HEK293 (cell line): Measurements from ENCODE around the gene HINT3.

Source experiments
- KLF7 ChIP-seq: fragments of 450-650 bp; formaldehyde crosslinking; IDR thresholded peaks from 2 replicates; pipeline ENCODE4 v1.5.1; 2016; ENCODE audit warnings: missing biosample characterization, missing genetic modification characterization, borderline replicate concordance
- KLF9 ChIP-seq: fragments of 450-650 bp; formaldehyde crosslinking; IDR thresholded peaks from 2 replicates; pipeline ENCODE4 v1.5.1; 2016; ENCODE audit warnings: missing biosample characterization, missing genetic modification characterization, low read depth
- MEIS1 ChIP-seq: sonication (generic); formaldehyde crosslinking; IDR thresholded peaks from 2 replicates; pipeline ENCODE4 v1.8.1; 2022; ENCODE audit warnings: missing genetic modification reagents, mild to moderate bottlenecking, borderline replicate concordance
- MYNN ChIP-seq: fragments of 450-650 bp; formaldehyde crosslinking; IDR thresholded peaks from 2 replicates; pipeline ENCODE4 v1.5.1; 2016; ENCODE audit warnings: missing biosample characterization, missing genetic modification characterization, borderline replicate concordance
- OSR2 ChIP-seq: fragments of 450-650 bp; formaldehyde crosslinking; IDR thresholded peaks from 2 replicates; pipeline ENCODE4 v1.5.1; 2016; ENCODE audit warnings: missing biosample characterization, missing genetic modification characterization
- SETDB1 ChIP-seq: IDR thresholded peaks from one replicate; pipeline ENCODE4 v1.6.1; 2017; ENCODE audit warnings: mild to moderate bottlenecking, low read length, moderate library complexity, mixed read lengths; ENCODE audit not compliant: insufficient read length
- ZBTB1 ChIP-seq: fragments of 450-650 bp; formaldehyde crosslinking; IDR thresholded peaks from 2 replicates; pipeline ENCODE4 v1.5.1; 2016; ENCODE audit warnings: missing biosample characterization, missing genetic modification characterization
- ZFP37 ChIP-seq: fragments of 450-650 bp; formaldehyde crosslinking; IDR thresholded peaks from 2 replicates; pipeline ENCODE4 v1.5.1; 2016; ENCODE audit warnings: missing biosample characterization, missing genetic modification characterization
- ZNF114 ChIP-seq: fragments of 450-650 bp; formaldehyde crosslinking; IDR thresholded peaks from 2 replicates; pipeline ENCODE4 v1.5.0; 2017; ENCODE audit warnings: missing biosample characterization, missing genetic modification characterization
- ZNF169 ChIP-seq: fragments of 450-650 bp; formaldehyde crosslinking; IDR thresholded peaks from 2 replicates; pipeline ENCODE4 v1.5.1; 2016; ENCODE audit warnings: missing biosample characterization, missing genetic modification characterization
- ZNF174 ChIP-seq: fragments of 450-650 bp; formaldehyde crosslinking; IDR thresholded peaks from 2 replicates; pipeline ENCODE4 v1.5.0; 2017; ENCODE audit warnings: missing biosample characterization, mild to moderate bottlenecking, missing genetic modification characterization
- ZNF24 ChIP-seq: fragments of 450-650 bp; formaldehyde crosslinking; IDR thresholded peaks from 2 replicates; pipeline ENCODE4 v1.5.1; 2016; ENCODE audit warnings: missing biosample characterization, missing genetic modification characterization
- ZNF354C ChIP-seq: fragments of 450-650 bp; formaldehyde crosslinking; IDR thresholded peaks from 2 replicates; pipeline ENCODE4 v1.5.1; 2016; ENCODE audit warnings: missing biosample characterization, missing genetic modification characterization, low read depth, borderline replicate concordance
- ZNF366 ChIP-seq: fragments of 450-650 bp; formaldehyde crosslinking; conservative IDR thresholded peaks from 2 replicates; pipeline ENCODE4 v1.5.1; 2016; ENCODE audit warnings: missing biosample characterization, missing genetic modification characterization
- ZNF416 ChIP-seq: fragments of 450-650 bp; formaldehyde crosslinking; IDR thresholded peaks from 2 replicates; pipeline ENCODE4 v1.5.1; 2016; ENCODE audit warnings: missing biosample characterization, missing genetic modification characterization
- ZNF423 ChIP-seq: fragments of 450-650 bp; formaldehyde crosslinking; IDR thresholded peaks from 2 replicates; pipeline ENCODE4 v1.5.1; 2016; ENCODE audit warnings: missing biosample characterization, missing genetic modification characterization
- ZNF433 ChIP-seq: fragments of 450-650 bp; formaldehyde crosslinking; IDR thresholded peaks from 2 replicates; pipeline ENCODE4 v1.5.1; 2016; ENCODE audit warnings: missing biosample characterization, missing genetic modification characterization, low read depth
- ZNF768 ChIP-seq: fragments of 450-650 bp; formaldehyde crosslinking; IDR thresholded peaks from 2 replicates; pipeline ENCODE4 v1.5.1; 2018; ENCODE audit warnings: missing biosample characterization, mild to moderate bottlenecking, missing genetic modification characterization
- ZSCAN23 ChIP-seq: fragments of 450-650 bp; formaldehyde crosslinking; IDR thresholded peaks from 2 replicates; pipeline ENCODE4 v1.5.1; 2016; ENCODE audit warnings: missing biosample characterization, missing genetic modification characterization
- ZXDB ChIP-seq: fragments of 450-650 bp; formaldehyde crosslinking; IDR thresholded peaks from 2 replicates; pipeline ENCODE4 v1.5.1; 2016; ENCODE audit warnings: missing biosample characterization, missing genetic modification characterization
- TF ChIP-seq, protein P1 (sequence below): fragments of 450-650 bp; formaldehyde crosslinking; IDR thresholded peaks from 2 replicates; pipeline ENCODE4 v1.5.1; 2016; ENCODE audit warnings: missing biosample characterization, missing genetic modification characterization
- TF ChIP-seq, protein P2 (sequence below): fragments of 450-650 bp; formaldehyde crosslinking; IDR thresholded peaks from 2 replicates; pipeline ENCODE4; 2016; ENCODE audit warnings: missing biosample characterization, missing genetic modification characterization
- TF ChIP-seq, protein P3 (sequence below): fragments of 450-650 bp; formaldehyde crosslinking; IDR thresholded peaks from 2 replicates; pipeline ENCODE4 v1.5.1; 2016; ENCODE audit warnings: missing biosample characterization, missing genetic modification characterization
- TF ChIP-seq, protein P4 (sequence below): fragments of 450-650 bp; formaldehyde crosslinking; IDR thresholded peaks from 2 replicates; pipeline ENCODE4 v1.5.1; 2016; ENCODE audit warnings: missing biosample characterization, missing genetic modification characterization
- TF ChIP-seq, protein P5 (sequence below): fragments of 450-650 bp; formaldehyde crosslinking; IDR thresholded peaks from 2 replicates; pipeline ENCODE4 v1.5.1; 2016; ENCODE audit warnings: missing biosample characterization, missing genetic modification characterization
- TF ChIP-seq, protein P6 (sequence below): fragments of 450-650 bp; formaldehyde crosslinking; IDR thresholded peaks from 2 replicates; pipeline ENCODE4 v1.5.1; 2016; ENCODE audit warnings: missing biosample characterization, missing genetic modification characterization
- TF ChIP-seq, protein P7 (sequence below): fragments of 450-650 bp; formaldehyde crosslinking; IDR thresholded peaks from 2 replicates; pipeline ENCODE4 v1.5.1; 2017; ENCODE audit warnings: missing biosample characterization, missing genetic modification characterization

The HINT3 gene

DNA sequence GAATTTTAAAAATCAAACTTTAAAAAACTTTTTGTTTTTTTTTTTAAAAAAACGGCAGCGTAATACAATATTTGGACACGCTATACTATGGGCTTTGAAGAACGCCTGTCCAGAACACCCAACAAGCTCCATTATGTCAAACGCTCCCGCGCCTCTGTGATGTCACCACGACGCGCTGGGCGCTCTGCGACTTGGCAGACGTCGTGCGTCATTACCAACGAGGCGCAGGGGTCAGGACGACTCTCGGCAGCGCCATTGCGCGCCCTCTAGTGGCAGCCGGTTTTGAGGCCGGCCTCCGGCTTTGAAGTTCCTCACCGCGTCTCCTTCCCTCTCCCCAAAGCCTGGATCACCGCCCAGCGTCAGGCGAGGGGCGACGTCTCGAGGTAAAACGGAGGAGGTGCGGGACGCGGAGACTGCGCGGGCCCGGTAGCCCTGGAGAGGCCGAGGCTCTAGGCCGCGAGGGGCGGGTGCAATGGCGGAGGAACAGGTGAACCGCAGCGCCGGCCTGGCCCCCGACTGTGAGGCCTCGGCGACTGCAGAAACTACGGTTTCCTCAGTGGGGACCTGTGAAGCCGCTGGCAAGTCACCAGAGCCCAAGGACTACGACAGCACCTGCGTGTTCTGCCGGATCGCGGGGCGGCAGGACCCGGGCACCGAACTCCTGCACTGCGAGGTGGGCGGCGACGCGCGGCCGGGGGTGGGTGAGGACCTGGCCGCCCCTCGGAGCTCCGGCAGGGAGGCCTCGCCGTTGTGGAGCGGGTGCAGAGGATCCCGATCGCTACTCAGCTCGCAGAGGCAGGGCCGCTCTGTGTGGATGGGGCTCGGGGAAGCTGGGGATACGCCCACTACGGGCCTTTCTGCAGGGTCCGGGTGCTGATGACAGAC, at the start of gene HINT3 (continued):
- TF ChIP-seq, protein P1, sequence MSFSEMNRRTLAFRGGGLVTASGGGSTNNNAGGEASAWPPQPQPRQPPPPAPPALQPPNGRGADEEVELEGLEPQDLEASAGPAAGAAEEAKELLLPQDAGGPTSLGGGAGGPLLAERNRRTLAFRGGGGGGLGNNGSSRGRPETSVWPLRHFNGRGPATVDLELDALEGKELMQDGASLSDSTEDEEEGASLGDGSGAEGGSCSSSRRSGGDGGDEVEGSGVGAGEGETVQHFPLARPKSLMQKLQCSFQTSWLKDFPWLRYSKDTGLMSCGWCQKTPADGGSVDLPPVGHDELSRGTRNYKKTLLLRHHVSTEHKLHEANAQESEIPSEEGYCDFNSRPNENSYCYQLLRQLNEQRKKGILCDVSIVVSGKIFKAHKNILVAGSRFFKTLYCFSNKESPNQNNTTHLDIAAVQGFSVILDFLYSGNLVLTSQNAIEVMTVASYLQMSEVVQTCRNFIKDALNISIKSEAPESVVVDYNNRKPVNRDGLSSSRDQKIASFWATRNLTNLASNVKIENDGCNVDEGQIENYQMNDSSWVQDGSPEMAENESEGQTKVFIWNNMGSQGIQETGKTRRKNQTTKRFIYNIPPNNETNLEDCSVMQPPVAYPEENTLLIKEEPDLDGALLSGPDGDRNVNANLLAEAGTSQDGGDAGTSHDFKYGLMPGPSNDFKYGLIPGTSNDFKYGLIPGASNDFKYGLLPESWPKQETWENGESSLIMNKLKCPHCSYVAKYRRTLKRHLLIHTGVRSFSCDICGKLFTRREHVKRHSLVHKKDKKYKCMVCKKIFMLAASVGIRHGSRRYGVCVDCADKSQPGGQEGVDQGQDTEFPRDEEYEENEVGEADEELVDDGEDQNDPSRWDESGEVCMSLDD: peak; percentile 66; the same call in 1 of the 2 replicates
- TF ChIP-seq, protein P2, sequence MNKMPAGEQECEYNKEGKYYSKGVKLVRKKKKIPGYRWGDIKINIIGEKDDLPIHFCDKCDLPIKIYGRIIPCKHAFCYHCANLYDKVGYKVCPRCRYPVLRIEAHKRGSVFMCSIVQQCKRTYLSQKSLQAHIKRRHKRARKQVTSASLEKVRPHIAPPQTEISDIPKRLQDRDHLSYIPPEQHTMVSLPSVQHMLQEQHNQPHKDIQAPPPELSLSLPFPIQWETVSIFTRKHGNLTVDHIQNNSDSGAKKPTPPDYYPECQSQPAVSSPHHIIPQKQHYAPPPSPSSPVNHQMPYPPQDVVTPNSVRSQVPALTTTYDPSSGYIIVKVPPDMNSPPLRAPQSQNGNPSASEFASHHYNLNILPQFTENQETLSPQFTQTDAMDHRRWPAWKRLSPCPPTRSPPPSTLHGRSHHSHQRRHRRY (tag by site-specific recombination): no peak; the same call in 1 of the 2 replicates
- TF ChIP-seq ZNF114: no peak
- TF ChIP-seq ZNF174 (tag by site-specific recombination): no peak
- TF ChIP-seq, protein P3, sequence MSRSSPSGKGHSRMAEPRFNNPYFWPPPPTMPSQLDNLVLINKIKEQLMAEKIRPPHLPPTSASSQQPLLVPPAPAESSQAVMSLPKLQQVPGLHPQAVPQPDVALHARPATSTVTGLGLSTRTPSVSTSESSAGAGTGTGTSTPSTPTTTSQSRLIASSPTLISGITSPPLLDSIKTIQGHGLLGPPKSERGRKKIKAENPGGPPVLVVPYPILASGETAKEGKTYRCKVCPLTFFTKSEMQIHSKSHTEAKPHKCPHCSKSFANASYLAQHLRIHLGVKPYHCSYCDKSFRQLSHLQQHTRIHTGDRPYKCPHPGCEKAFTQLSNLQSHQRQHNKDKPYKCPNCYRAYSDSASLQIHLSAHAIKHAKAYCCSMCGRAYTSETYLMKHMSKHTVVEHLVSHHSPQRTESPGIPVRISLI (tag by site-specific recombination): peak; percentile 90
- 0 out of 2 replicates have a peak, but pooled peaks have one; percentile 12 for TF ChIP-seq ZNF423
- peak; percentile 51 for TF ChIP-seq KLF7 (tag by site-specific recombination)
- peak; percentile 65 for TF ChIP-seq SETDB1
- TF ChIP-seq ZNF169: no peak
- TF ChIP-seq, protein P4, sequence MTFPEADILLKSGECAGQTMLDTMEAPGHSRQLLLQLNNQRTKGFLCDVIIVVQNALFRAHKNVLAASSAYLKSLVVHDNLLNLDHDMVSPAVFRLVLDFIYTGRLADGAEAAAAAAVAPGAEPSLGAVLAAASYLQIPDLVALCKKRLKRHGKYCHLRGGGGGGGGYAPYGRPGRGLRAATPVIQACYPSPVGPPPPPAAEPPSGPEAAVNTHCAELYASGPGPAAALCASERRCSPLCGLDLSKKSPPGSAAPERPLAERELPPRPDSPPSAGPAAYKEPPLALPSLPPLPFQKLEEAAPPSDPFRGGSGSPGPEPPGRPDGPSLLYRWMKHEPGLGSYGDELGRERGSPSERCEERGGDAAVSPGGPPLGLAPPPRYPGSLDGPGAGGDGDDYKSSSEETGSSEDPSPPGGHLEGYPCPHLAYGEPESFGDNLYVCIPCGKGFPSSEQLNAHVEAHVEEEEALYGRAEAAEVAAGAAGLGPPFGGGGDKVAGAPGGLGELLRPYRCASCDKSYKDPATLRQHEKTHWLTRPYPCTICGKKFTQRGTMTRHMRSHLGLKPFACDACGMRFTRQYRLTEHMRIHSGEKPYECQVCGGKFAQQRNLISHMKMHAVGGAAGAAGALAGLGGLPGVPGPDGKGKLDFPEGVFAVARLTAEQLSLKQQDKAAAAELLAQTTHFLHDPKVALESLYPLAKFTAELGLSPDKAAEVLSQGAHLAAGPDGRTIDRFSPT (tag by site-specific recombination): peak; percentile 77
- TF ChIP-seq ZNF768 (tag by site-specific recombination): no peak
- TF ChIP-seq ZNF354C: no peak
- peak; percentile 94 for TF ChIP-seq KLF9 (tag by site-specific recombination)
- TF ChIP-seq, protein P5, sequence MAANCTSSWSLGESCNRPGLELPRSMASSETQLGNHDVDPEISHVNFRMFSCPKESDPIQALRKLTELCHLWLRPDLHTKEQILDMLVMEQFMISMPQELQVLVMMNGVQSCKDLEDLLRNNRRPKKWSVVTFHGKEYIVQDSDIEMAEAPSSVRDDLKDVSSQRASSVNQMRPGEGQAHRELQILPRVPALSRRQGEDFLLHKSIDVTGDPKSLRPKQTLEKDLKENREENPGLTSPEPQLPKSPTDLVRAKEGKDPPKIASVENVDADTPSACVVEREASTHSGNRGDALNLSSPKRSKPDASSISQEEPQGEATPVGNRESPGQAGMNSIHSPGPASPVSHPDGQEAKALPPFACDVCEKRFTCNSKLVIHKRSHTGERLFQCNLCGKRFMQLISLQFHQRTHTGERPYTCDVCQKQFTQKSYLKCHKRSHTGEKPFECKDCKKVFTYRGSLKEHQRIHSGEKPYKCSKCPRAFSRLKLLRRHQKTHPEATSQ (tag by site-specific recombination): peak; percentile 86
- peak; percentile 98 for TF ChIP-seq ZFP37 (tag by site-specific recombination)
- peak; percentile 82 for TF ChIP-seq ZNF366 (tag by site-specific recombination)
- TF ChIP-seq, protein P6, sequence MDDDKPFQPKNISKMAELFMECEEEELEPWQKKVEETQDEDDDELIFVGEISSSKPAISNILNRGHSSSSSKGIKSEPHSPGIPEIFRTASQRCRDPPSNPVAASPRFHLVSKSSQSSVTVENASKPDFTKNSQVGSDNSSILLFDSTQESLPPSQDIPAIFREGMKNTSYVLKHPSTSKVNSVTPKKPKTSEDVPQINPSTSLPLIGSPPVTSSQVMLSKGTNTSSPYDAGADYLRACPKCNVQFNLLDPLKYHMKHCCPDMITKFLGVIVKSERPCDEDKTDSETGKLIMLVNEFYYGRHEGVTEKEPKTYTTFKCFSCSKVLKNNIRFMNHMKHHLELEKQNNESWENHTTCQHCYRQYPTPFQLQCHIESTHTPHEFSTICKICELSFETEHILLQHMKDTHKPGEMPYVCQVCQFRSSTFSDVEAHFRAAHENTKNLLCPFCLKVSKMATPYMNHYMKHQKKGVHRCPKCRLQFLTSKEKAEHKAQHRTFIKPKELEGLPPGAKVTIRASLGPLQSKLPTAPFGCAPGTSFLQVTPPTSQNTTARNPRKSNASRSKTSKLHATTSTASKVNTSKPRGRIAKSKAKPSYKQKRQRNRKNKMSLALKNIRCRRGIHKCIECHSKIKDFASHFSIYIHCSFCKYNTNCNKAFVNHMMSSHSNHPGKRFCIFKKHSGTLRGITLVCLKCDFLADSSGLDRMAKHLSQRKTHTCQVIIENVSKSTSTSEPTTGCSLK (tag by site-specific recombination): no peak
- TF ChIP-seq ZNF433 (tag by site-specific recombination): no peak
- TF ChIP-seq, protein P7, sequence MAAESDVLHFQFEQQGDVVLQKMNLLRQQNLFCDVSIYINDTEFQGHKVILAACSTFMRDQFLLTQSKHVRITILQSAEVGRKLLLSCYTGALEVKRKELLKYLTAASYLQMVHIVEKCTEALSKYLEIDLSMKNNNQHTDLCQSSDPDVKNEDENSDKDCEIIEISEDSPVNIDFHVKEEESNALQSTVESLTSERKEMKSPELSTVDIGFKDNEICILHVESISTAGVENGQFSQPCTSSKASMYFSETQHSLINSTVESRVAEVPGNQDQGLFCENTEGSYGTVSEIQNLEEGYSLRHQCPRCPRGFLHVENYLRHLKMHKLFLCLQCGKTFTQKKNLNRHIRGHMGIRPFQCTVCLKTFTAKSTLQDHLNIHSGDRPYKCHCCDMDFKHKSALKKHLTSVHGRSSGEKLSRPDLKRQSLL: peak; percentile 79
- TF ChIP-seq ZNF24: peak; percentile 96
- TF ChIP-seq ZBTB1 (tag by site-specific recombination): no peak
- TF ChIP-seq ZXDB (tag by site-specific recombination): peak; percentile 98
- peak; percentile 32; the same call in 1 of the 2 replicates for TF ChIP-seq MYNN (tag by site-specific recombination)
- no peak for TF ChIP-seq MEIS1 (CRISPR knock-in tag)
- peak; percentile 41 for TF ChIP-seq OSR2
- TF ChIP-seq ZNF416 (tag by site-specific recombination): no peak
- no peak for TF ChIP-seq ZSCAN23 (tag by site-specific recombination)
